ENCODE measurements around the gene NUCB2. TPM values are rescaled to one million over a fixed set of nuclear protein-coding genes. Genes with fewer than 3 reads are reported as not detected.

Gene NUCB2
- total RNA-seq, 1 experiment from 2014 or later, result 66.6 TPM

DNA sequence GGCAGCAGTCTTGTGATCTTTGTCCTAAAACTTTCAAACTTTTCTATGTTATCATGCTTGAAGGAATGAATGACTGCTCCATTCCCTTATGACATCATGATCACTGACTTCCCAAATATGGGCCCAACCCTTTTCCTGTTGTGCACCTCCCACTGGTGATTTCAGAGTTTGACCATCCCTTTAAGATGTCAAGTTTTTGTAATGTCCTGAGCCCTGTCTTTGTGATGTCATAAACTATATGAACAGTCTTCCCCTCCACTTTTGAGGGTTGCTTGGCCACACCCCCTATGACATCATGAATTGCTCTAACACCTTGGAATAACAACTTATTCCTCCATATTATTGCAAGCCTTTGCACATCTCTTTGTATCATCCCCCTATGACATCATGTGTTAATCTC lies 16.5 kb upstream of the NUCB2 start:
- Mint-ChIP-seq H3K36me3 (ENCODE audit: insufficient read depth, unreplicated experiment) (no peaks in the 10 kb centered on the region), H3K27me3 (ENCODE audit: insufficient read depth, unreplicated experiment) (no peaks in the 10 kb centered on the region), H3K4me3 (ENCODE audit: unreplicated experiment) (no peak overlapping the region), H3K4me1 (ENCODE audit: low read depth, unreplicated experiment) (peaks cover 13% of the 10 kb centered on the region), H3K9me3 (ENCODE audit: unreplicated experiment) (no peaks in the 10 kb centered on the region), H3K27ac (ENCODE audit: unreplicated experiment) (no peak overlapping the region)
- peaks cover 28% of the 10 kb centered on the region for H3K4me1 ChIP-seq
- H3K9me3 ChIP-seq, result no peaks in the 10 kb centered on the region
- intact Hi-C loops (cut with micrococcal nuclease; ENCODE audit: unreplicated experiment), result no loop called here
- no peaks in the 10 kb centered on the region for H3K27me3 ChIP-seq (replicated peaks; ENCODE audit: control insufficient read depth, insufficient read depth, low read length)
- no peak for DNase-seq
- ChIA-PET CTCF (no interaction called here), POLR2A (no interaction called here)
- no peaks in the 10 kb centered on the region for H3K36me3 ChIP-seq (ENCODE audit: control insufficient read depth, insufficient read depth, low read length)
- no TSS peak for BruUV-seq (replicated peaks)
- TF ChIP-seq, protein P1, sequence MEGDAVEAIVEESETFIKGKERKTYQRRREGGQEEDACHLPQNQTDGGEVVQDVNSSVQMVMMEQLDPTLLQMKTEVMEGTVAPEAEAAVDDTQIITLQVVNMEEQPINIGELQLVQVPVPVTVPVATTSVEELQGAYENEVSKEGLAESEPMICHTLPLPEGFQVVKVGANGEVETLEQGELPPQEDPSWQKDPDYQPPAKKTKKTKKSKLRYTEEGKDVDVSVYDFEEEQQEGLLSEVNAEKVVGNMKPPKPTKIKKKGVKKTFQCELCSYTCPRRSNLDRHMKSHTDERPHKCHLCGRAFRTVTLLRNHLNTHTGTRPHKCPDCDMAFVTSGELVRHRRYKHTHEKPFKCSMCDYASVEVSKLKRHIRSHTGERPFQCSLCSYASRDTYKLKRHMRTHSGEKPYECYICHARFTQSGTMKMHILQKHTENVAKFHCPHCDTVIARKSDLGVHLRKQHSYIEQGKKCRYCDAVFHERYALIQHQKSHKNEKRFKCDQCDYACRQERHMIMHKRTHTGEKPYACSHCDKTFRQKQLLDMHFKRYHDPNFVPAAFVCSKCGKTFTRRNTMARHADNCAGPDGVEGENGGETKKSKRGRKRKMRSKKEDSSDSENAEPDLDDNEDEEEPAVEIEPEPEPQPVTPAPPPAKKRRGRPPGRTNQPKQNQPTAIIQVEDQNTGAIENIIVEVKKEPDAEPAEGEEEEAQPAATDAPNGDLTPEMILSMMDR (IDR thresholded peaks at IDR 0.05; ENCODE audit: insufficient read depth in 1 of 2, low read depth in 1 of 2, low read length in 1 of 2, severe bottlenecking in 1 of 2, unreplicated experiment in 1 of 2), result no peak
- H3K4me3 ChIP-seq (ENCODE audit: low read depth, low read length), result no peak overlapping the region

DNA sequence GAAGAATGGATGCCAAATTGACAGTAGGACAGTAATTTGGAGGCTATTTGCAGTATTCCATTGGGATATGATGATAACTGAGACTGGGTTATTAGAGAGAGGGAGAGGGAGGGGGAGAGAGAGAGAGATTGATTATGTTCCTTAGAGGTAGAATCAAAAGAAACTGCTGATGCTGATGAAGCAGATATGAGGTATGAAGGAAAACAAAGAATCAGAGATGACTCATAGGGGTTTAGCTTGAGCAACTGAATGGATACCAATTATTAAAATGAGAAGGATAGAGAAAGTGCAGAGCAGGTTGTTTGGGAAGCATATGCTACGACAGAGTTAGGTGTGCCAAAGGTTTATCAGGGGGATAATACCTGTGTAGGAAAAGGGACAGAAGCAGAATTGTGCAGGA lies 12.8 kb upstream of the NUCB2 start:
- no peaks in the 10 kb centered on the region for H3K36me3 Mint-ChIP-seq (ENCODE audit: insufficient read depth, unreplicated experiment)
- intact Hi-C loops (cut with micrococcal nuclease; ENCODE audit: unreplicated experiment), result no loop called here
- Histone ChIP-seq H3K9me3 (no peaks in the 10 kb centered on the region), H3K4me3 (ENCODE audit: low read depth, low read length) (no peak overlapping the region), H3K4me1 (peaks cover 11% of the 10 kb centered on the region), H3K36me3 (ENCODE audit: control insufficient read depth, insufficient read depth, low read length) (no peaks in the 10 kb centered on the region), H3K27me3 (replicated peaks; ENCODE audit: control insufficient read depth, insufficient read depth, low read length) (no peaks in the 10 kb centered on the region)
- H3K27me3 Mint-ChIP-seq (ENCODE audit: insufficient read depth, unreplicated experiment), result no peaks in the 10 kb centered on the region
- no TSS peak for BruUV-seq (replicated peaks)
- ChIA-PET CTCF (interaction anchor here (0.5 kb wide), 1 partner anchor 353 kb away, joined by 3 read pairs; no protein-coding TSS in a partner anchor), POLR2A (no interaction called here)
- H3K4me1 Mint-ChIP-seq (ENCODE audit: low read depth, unreplicated experiment), result peaks cover 2% of the 10 kb centered on the region
- TF ChIP-seq, protein P1 (IDR thresholded peaks at IDR 0.05; ENCODE audit: insufficient read depth in 1 of 2, low read depth in 1 of 2, low read length in 1 of 2, severe bottlenecking in 1 of 2, unreplicated experiment in 1 of 2), result no peak
- H3K9me3 Mint-ChIP-seq (ENCODE audit: unreplicated experiment), result no peaks in the 10 kb centered on the region
- no peak overlapping the region for H3K4me3 Mint-ChIP-seq (ENCODE audit: unreplicated experiment)
- H3K27ac Mint-ChIP-seq (ENCODE audit: unreplicated experiment), result no peak overlapping the region
- DNase-seq, result no peak

DNA sequence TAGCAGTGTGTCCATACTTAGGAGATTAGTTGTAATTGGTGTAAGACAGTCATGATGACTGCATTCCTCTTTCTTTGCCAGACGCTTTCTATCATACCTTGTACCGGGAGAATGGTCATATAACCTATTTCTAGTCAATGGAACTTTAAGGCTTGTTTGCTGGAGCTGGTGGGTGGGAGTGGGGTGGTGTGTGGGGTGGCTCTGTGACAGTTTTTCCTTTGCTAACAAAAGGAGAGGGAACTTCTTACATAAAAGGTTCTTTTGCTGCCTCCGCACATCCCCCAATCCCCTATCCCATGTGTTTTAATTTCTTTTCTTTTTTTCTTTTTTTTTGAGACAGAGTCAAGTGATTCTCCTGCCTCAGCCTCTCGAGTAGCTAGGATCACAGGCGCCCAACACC lies 9.8 kb upstream of the NUCB2 start:
- Mint-ChIP-seq H3K4me3 (ENCODE audit: unreplicated experiment) (no peak overlapping the region), H3K27me3 (ENCODE audit: insufficient read depth, unreplicated experiment) (no peaks in the 10 kb centered on the region), H3K4me1 (ENCODE audit: low read depth, unreplicated experiment) (no peaks in the 10 kb centered on the region), H3K27ac (ENCODE audit: unreplicated experiment) (no peak overlapping the region), H3K9me3 (ENCODE audit: unreplicated experiment) (no peaks in the 10 kb centered on the region), H3K36me3 (ENCODE audit: insufficient read depth, unreplicated experiment) (no peaks in the 10 kb centered on the region)
- DNase-seq, result no peak
- Histone ChIP-seq H3K4me3 (ENCODE audit: low read depth, low read length) (no peak overlapping the region), H3K9me3 (no peaks in the 10 kb centered on the region), H3K4me1 (no peaks in the 10 kb centered on the region), H3K27me3 (replicated peaks; ENCODE audit: control insufficient read depth, insufficient read depth, low read length) (no peaks in the 10 kb centered on the region), H3K36me3 (ENCODE audit: control insufficient read depth, insufficient read depth, low read length) (no peaks in the 10 kb centered on the region)
- no TSS peak for BruUV-seq (replicated peaks)
- POLR2A ChIA-PET, result no interaction called here
- CTCF ChIA-PET, result interaction anchor here (1.3 kb wide), 1 partner anchor 37 kb away, joined by 6 read pairs; no protein-coding TSS in a partner anchor
- intact Hi-C loops (cut with micrococcal nuclease; ENCODE audit: unreplicated experiment), result no loop called here
- TF ChIP-seq, protein P1 (IDR thresholded peaks at IDR 0.05; ENCODE audit: insufficient read depth in 1 of 2, low read depth in 1 of 2, low read length in 1 of 2, severe bottlenecking in 1 of 2, unreplicated experiment in 1 of 2), result no peak

Data from Caco-2 (cell line).